Parathyroid adenoma (tissue), 2 donors: Measurements from ENCODE around the gene MTCH1.

Source experiments
- H2AFZ ChIP-seq: fragments of 300-600 bp; sonication (generic); one replicate; pipeline ENCODE4 v1.7.0; 2017; ENCODE audit warnings: antibody characterized with exemption, mild to moderate bottlenecking
- H3K27ac ChIP-seq: fragments of 300-600 bp; sonication (generic); one replicate; pipeline ENCODE4 v1.7.0; 2017
- H3K27me3 ChIP-seq: fragments of 300-600 bp; sonication (generic); one replicate; pipeline ENCODE4 v1.7.0; 2017; ENCODE audit warnings: low read length; ENCODE audit not compliant: control insufficient read depth, insufficient read depth
- H3K36me3 ChIP-seq: fragments of 300-600 bp; sonication (generic); one replicate; pipeline ENCODE4 v1.7.0; 2017; ENCODE audit warnings: low read length; ENCODE audit not compliant: control insufficient read depth, insufficient read depth
- H3K4me1 ChIP-seq: fragments of 300-600 bp; sonication (generic); one replicate; pipeline ENCODE4 v1.7.0; 2017; ENCODE audit warnings: control low read depth
- H3K4me2 ChIP-seq: fragments of 300-600 bp; sonication (generic); one replicate; pipeline ENCODE4 v1.7.0; 2017; ENCODE audit warnings: low read length
- H3K4me3 ChIP-seq: fragments of 300-600 bp; sonication (generic); one replicate; pipeline ENCODE4 v1.7.0; 2017; ENCODE audit warnings: low read depth, low read length
- H3K79me2 ChIP-seq: fragments of 300-600 bp; sonication (generic); one replicate; pipeline ENCODE4 v1.7.0; 2017; ENCODE audit warnings: control low read depth
- H3K9ac ChIP-seq: fragments of 300-600 bp; sonication (generic); one replicate; pipeline ENCODE4 v1.7.0; 2017; ENCODE audit warnings: mild to moderate bottlenecking
- H3K9me3 ChIP-seq: fragments of 300-600 bp; sonication (generic); one replicate; pipeline ENCODE4 v1.7.0; 2017; ENCODE audit warnings: low read length; ENCODE audit not compliant: control insufficient read depth
- CTCF ChIP-seq: fragments of 300-600 bp; sonication (generic); IDR thresholded peaks from one replicate; pipeline ENCODE4 v1.7.0; 2017; ENCODE audit warnings: antibody characterized with exemption, mild to moderate bottlenecking
- donor health status: primary hyperparathyroidism.

MTCH1 gene

GRCh38 chr6:36937896-36938295 lies 48.1 kb downstream of the MTCH1 start:
- H2AFZ ChIP-seq, result no peak overlapping the region
- H3K36me3 ChIP-seq, result no peaks in the 10 kb centered on the region
- no peaks in the 10 kb centered on the region for H3K9me3 ChIP-seq
- H3K27ac ChIP-seq, result no peak overlapping the region
- H3K4me3 ChIP-seq, result no peak overlapping the region
- no peak for TF ChIP-seq CTCF
- no peak overlapping the region for H3K9ac ChIP-seq
- H3K27me3 ChIP-seq, result no peaks in the 10 kb centered on the region
- no peaks in the 10 kb centered on the region for H3K4me1 ChIP-seq
- no peaks in the 10 kb centered on the region for H3K79me2 ChIP-seq
- H3K4me2 ChIP-seq, result no peak overlapping the region

- no peaks in the 10 kb centered on the region for H3K36me3 ChIP-seq
- no peak overlapping the region for H3K4me2 ChIP-seq
- no peak overlapping the region for H3K4me3 ChIP-seq
- H2AFZ ChIP-seq, result no peak overlapping the region
- H3K9me3 ChIP-seq, result no peaks in the 10 kb centered on the region
- no peak overlapping the region for H3K27ac ChIP-seq
- no peaks in the 10 kb centered on the region for H3K27me3 ChIP-seq
- H3K9ac ChIP-seq, result no peak overlapping the region
- H3K4me1 ChIP-seq, result no peaks in the 10 kb centered on the region
- H3K79me2 ChIP-seq, result no peaks in the 10 kb centered on the region
- TF ChIP-seq CTCF, result no peak
Measured at GRCh38 chr6:36936824-36937223, 49.2 kb downstream of the MTCH1 start.

- Histone ChIP-seq H3K27me3 (no peaks in the 10 kb centered on the region), H3K27ac (no peak overlapping the region)
Measured at GRCh38 chr6:36934901-36935300, 51.1 kb downstream of the MTCH1 start.

GRCh38 chr6:36933519-36933918 lies 52.5 kb downstream of the MTCH1 start:
- TF ChIP-seq CTCF, result no peak
- H3K36me3 ChIP-seq, result no peaks in the 10 kb centered on the region
- H2AFZ ChIP-seq, result no peak overlapping the region
- no peaks in the 10 kb centered on the region for H3K27me3 ChIP-seq
- H3K9ac ChIP-seq, result no peak overlapping the region
- no peak overlapping the region for H3K27ac ChIP-seq
- H3K9me3 ChIP-seq, result no peaks in the 10 kb centered on the region
- no peak overlapping the region for H3K4me2 ChIP-seq
- no peaks in the 10 kb centered on the region for H3K4me1 ChIP-seq
- no peak overlapping the region for H3K4me3 ChIP-seq
- no peaks in the 10 kb centered on the region for H3K79me2 ChIP-seq

More at GRCh38 chr6:36934901-36935300, 51.1 kb downstream of the MTCH1 start:
- no peak for TF ChIP-seq CTCF
- H2AFZ ChIP-seq, result no peak overlapping the region
- H3K36me3 ChIP-seq, result no peaks in the 10 kb centered on the region
- H3K79me2 ChIP-seq, result no peaks in the 10 kb centered on the region
- no peaks in the 10 kb centered on the region for H3K4me1 ChIP-seq
- H3K4me2 ChIP-seq, result no peak overlapping the region
- no peak overlapping the region for H3K9ac ChIP-seq
- H3K4me3 ChIP-seq, result no peak overlapping the region
- H3K9me3 ChIP-seq, result no peaks in the 10 kb centered on the region

- Histone ChIP-seq H3K27ac (no peak overlapping the region), H3K36me3 (no peaks in the 10 kb centered on the region), H3K9ac (no peak overlapping the region), H3K27me3 (no peaks in the 10 kb centered on the region), H2AFZ (no peak overlapping the region), H3K79me2 (no peaks in the 10 kb centered on the region), H3K4me1 (no peaks in the 10 kb centered on the region), H3K4me3 (no peak overlapping the region), H3K4me2 (no peak overlapping the region), H3K9me3 (no peaks in the 10 kb centered on the region)
- TF ChIP-seq CTCF, result no peak
Measured at GRCh38 chr6:36933102-36933501, 52.9 kb downstream of the MTCH1 start.
